HT1080 (cell line): Measurements from ENCODE around the gene EDN1. TPM values are rescaled to one million over a fixed set of nuclear protein-coding genes. Genes with fewer than 3 reads are reported as not detected.

Experiments
- DNase-seq: peaks from one replicate; pipeline ENCODE4 v3.0.0-alpha.2; 2015; ENCODE audit warnings: low read depth
- total RNA-seq: library from RNA; depleted of rRNA; stranded (reverse); fragments of >200 nt; shearing (Covaris generic); gene quantifications from 2 replicates; pipeline ENCODE4 v1.2.3, GENCODE V29; 2014

The EDN1 gene
- total RNA-seq, 1 experiment from 2014 or later, result 2.0 TPM

GRCh38 chr6:12269110-12269509, 21.1 kb upstream of the EDN1 start:
- DNase-seq, result no peak

GRCh38 chr6:12270551-12271230, 19.5 kb upstream of the EDN1 start:
- no peak for DNase-seq

- DNase-seq, result no peak
Observed at GRCh38 chr6:12271594-12271993, 18.6 kb upstream of the EDN1 start.

GRCh38 chr6:12271997-12272396, 18.2 kb upstream of the EDN1 start:
- DNase-seq, result peak; percentile 48

GRCh38 chr6:12275107-12275506, 15.1 kb upstream of the EDN1 start:
- DNase-seq, result peak; percentile 44

GRCh38 chr6:12276930-12277315, 13.2 kb upstream of the EDN1 start:
- no peak for DNase-seq

- no peak for DNase-seq
Observed at GRCh38 chr6:12277386-12277785, 12.8 kb upstream of the EDN1 start.

GRCh38 chr6:12278915-12279314, 11.2 kb upstream of the EDN1 start:
- DNase-seq, result no peak

GRCh38 chr6:12279322-12280091, 10.7 kb upstream of the EDN1 start:
- DNase-seq, result no peak

- no peak for DNase-seq
Observed at GRCh38 chr6:12280458-12280857, 9.7 kb upstream of the EDN1 start.

- no peak for DNase-seq
Observed at GRCh38 chr6:12280902-12281301, 9.3 kb upstream of the EDN1 start.

- no peak for DNase-seq
Observed at GRCh38 chr6:12283904-12284303, 6.3 kb upstream of the EDN1 start.

GRCh38 chr6:12286373-12287110, 3.6 kb upstream of the EDN1 start:
- DNase-seq, result no peak

GRCh38 chr6:12288211-12288618, 1.9 kb upstream of the EDN1 start:
- no peak for DNase-seq

- DNase-seq, result no peak
Observed at GRCh38 chr6:12288914-12289313, 1.2 kb upstream of the EDN1 start.

GRCh38 chr6:12289365-12289919, 719 bp upstream of the EDN1 start:
- peak; percentile 68 for DNase-seq

GRCh38 chr6:12291071-12291838, 1.1 kb downstream of the EDN1 start:
- no peak for DNase-seq

- peak; percentile 45 for DNase-seq
Observed at GRCh38 chr6:12291839-12292604, 1.9 kb downstream of the EDN1 start.

GRCh38 chr6:12293235-12293930, 3.2 kb downstream of the EDN1 start:
- no peak for DNase-seq
